NOMO-1 treated with DMSO at 0.1 percent for 48 hours (cell line): ENCODE results near the gene PGM2L1.
"Not testable (repeated sequence)": the region's sequence is repeated elsewhere in the genome, so short reads cannot be mapped to it uniquely, and the experiment has no call there.

Experiments used
- DNase-seq: peaks from one replicate; lab custom pipeline; 2025; ENCODE audit not compliant: unreplicated experiment; lab: John Stamatoyannopoulos, UW

PGM2L1 gene

DNA sequence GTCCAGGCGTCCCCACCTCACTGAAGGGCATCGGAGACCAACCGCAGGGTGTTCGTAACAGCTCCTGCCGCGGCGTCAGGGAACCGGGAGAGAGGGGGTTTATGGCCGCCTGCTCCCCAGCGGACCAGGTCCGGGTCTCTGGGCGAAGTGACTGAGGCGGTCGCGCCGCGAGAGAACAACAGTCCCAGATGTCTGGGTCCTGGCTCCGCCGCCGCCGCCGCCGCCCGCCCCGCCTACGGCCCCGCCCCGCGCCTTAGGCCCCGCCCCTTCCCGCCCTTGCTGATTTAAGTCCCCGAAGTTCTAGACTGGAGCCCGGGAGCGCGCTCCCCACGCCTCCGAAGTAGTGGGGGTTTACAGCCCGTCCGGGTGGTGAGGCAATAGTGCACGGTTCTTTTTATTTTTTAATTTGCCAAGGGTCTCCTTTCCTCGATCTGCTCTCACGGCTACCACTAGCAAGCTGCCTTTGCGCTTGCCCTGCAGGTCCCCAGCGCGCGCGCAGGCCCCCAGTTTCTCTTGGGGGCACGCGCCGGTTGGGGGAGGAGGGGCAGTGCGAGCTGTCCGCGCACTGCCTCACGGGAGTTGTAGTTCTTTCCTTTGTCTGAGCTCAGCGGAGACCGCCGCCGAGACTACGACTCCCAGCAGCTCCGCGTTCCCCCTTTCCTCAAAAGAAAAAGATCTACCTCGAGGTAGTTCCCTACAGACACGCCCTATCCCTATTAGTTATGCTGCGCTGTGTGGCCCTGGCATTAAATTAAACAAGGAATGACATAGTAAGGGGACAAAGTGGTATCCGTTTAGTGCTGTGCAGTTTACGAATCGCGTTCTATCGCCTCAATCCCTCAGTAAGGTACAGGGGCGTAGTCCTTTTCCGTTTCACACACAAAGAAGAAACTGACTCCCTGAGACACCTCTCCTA, at the start of gene PGM2L1:
TSS of gene PGM2L1 (minus strand) at position 190 of the 916 bp plus-strand sequence. CDS start 272 bp downstream, outside the sequence.
- DNase-seq: peak; percentile 98

DNA sequence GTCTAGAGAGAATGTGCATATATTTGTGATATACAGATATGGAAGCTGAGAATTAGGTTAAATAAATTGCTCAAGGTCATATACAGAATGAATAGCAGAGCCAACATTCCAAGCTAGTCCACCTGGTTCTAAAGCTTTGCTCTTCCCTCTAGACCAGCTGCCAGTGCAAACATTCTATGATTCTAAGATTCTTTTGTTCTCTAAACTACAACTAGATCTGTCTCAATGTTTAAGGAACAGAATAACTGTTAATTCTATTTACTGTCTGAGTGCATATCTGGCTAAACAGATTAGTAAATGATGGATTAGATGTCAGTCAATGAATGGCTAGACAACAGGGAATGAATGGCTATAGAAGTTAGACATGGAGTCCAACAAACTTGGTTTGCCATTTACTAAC, 49.5 kb upstream of the PGM2L1 start:
- DNase-seq: no peak

DNA sequence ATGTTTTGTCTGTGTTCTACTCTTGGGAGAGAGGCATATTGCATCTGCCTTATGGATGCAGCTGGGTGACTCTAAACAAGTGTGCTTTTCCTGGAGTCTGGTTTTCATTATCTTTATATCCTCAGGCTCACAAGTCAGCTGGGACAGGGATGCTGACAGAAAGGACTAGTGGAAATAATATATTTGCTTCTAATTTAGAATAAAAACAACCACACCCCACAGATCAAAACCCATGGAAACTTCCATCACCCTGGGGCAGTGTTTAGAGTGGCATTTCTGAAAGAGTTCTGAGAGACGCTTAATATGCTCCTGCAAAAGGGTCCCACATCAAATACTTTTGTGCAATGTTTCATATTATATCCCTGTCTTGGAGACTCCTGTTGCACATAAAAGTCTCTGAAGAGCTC, 48.3 kb upstream of the PGM2L1 start:
- DNase-seq: no peak

DNA sequence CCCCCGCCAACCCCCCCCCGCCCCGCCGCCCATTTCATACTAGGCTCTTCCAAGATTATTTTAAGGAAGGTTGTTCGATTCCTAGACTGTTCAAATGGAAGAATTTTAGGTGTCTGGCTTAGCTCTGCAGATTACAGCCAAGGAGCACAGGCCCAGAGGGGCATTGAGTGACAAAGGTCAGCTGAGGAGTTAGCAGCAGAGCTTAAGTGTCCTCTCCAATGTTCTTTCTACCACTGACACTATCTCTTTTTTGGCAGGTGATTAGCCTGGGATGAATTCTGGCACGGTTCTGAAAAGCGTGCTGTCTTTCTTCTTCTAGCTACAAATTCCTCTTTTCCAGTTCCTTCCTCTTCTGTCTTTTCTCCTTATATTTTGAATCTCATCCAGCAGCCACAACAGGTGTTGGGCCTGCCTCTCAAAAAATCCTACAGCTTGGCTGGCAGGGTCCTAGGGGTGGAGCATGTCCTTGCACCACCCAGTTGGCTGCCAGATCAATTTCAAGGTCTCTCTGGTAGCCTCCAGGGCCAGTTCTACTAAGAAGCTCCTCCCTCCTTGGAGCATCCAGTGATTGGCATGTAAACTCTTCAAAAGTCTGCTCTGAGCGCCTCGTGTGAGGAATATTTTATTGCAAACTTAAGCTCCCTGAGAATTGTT, 46.1 kb upstream of the PGM2L1 start:
- no peak for DNase-seq

DNA sequence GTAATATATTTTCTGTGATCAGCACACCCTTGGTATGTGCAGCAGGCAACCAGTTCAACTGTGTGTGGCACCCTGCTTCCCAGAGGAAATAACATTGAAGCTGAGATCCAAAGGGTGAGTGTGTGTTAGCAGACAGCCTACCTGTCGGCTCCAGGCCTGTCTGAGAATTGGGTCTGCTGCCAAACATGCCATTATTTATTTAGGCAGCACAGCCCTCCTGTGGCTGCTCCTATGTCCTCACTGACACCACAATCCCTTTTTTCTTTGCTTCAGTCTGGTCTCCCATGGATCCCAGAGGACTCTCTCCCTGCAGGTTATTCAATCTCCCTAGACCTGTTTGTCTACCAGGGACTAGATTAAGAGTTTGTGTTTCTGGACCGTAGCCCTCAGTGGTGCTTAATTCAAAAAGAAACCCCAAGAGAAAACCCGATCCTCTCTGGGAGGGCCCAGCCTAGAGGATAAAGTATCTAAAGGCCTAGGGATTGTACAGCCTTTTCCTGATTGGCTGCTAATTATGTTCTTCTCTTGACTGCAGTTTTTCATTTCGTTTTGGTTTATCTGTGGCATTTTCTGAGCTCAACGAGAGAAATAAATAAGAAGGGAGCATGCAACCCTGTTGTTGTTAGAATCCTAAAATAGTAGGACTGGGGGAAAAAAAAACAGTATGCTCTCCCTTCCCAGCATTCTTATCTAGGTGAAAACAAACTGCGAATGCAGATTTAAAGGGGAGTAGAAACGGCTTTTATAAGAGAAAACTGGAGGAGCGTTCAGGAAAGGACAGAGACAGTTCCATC, 45.0 kb upstream of the PGM2L1 start:
- DNase-seq: no peak

DNA sequence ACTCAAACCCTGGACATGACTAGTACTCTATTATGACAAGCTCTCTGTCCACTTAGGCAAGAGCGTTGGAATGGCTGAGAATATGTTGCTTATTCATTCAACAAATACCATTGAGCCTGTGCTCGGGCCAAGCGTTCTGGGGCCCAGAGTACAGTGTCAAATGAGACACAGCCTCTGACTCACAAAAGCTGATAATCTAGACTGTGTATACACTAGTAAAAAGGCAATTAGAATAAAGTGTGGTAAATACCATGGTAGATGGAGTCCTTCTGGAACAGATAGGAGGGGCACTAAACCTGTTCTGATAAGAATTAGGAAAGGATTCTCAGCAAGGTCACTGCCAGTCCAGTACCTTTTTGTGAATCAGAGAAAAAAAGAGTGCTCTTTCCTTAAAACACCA, 44.4 kb upstream of the PGM2L1 start:
- DNase-seq: no peak

DNA sequence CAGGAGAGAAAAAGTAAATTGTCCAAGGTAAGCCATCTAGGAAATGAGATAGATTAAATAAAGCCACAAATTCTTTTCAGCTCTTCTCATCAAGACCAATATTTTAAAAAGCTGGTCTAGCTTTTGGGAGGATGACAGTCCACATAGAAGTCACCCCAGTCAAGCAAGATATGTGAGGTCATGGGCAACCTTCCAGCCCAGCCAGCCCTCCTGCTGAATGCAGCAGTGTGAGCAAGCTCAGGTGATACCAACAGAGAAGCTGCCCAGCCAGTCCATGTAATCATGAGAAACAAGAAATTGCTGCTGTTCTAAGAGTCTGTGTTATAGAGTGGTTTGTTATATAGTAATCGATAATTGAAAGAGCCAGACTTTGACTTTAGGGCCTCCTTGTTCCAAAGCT, 40.4 kb upstream of the PGM2L1 start:
- DNase-seq: no peak

DNA sequence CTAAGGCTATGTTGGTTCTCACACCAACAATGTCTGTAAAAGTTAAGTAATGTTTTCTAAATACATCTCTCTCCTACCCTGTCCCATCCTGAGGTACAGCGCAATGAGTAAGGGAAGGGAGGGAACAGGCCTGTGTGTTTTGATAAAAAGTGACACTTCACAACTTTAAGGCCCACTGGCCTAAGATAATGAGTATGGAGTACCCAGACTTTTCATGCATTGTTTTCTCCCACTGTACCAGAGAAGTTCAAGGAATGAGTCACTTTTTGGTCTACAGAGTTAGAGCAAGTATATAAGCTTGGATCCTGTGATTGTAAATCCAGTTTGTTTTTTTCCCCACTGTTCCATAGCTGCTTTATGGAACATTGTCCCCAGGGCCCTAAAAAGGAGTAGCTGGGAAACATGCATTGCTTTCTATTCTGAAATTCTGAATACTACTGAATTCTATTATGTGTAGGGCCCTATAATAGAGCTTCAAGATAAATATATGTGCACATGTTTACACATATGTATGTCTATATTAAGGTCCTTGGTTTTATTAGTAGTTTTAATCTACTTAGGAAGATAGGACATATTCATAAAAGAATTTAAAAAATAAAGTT, 39.3 kb upstream of the PGM2L1 start:
- DNase-seq: no peak

DNA sequence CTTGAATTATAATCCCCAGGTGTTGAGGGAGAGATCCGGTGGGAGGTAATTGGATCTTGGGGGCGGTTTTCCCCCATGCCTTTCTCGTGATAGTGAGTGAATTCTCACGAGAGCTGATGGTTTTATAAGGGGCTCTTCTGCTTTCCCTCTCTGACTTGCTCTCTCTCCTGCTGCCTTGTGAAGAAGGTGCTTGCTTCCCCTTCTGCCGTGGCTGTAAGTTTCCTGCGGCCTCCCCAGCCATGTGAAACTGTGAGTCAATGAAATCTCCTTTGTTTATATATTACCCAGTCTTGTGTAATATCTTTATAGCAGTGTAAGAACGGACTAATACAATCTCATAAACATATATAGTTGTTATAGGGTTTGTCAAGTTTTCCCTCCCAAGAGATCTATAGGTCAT, 36.3 kb upstream of the PGM2L1 start:
- peak; percentile 83 for DNase-seq

DNA sequence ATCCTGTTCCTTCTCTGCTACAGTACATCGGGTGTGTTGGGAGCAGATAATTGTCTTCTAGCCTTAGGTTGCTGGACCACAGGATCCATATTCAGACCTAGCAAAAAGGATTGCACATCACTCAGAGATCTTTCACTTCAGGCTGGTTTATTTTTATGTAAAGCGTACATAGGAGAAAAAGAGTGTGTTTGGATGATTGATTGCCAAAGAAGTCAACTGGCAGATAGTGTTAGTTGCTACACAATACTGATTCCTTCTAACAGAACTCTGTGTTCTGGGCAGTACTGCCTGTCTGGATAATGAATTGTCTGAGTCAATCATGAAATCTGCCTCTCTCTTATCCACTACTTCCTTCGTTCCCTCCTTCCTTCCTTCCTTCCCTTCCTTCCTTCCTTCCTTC, 31.0 kb upstream of the PGM2L1 start:
- DNase-seq: no peak

DNA sequence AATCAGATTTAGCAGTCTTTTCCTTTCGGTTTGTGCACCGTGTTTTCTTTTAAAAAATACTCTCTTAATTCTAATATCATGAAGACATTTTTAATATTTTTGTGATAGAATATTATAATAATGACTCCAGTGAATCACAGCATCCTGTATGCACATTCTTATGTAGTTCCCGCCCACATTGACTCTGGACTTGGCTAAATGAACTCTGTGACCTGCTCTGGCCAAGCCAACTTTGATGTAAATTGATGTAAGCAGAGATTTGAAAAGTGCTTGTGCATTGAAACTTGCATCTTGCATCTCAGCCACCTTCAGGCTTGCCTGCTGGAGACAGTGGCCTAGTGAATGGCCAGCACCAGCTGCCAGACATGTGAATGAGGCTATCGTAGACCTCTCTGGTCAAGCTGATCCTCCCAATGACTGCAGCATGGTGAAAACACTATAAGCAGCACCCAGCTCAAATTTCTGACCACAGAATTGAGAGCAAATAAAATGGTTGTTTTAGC, 29.2 kb upstream of the PGM2L1 start:
- DNase-seq: no peak

DNA sequence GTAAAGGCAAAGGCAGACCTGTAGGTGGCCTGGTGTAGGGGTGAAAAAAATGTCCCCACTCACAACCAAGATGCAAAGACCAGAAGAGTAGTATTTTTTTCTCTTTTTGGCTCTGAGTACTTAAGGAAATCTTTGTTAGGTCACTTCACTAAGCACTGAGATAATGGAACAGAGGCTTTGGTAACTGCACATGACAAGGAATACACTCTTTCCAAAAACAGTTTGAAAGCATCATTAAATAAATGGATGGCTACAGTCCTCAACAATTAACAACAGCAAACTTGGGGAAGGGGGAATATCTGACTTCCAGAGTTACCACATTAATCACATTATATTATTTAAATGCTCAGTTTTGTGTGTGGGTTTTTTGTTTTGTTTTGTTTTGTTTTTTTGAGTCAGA, 26.9 kb upstream of the PGM2L1 start:
- DNase-seq: no peak

DNA sequence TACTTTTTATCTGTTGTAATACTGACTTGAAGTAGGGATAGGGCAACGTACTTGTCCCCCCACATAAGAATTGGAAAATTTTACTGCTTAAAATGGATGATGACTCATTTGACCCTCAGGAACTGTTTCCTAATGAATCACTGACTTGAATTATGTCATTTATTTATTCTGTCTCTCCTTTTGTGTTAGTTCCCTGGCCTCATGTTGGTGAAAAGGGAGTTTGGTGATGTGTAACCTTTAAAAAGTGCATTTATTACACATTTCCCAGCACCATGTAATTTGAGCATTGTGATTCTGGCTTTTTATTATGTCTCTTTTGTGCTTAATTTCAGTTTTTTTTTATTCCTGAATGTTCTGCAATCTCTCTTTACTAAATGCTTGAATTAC, 20.3 kb upstream of the PGM2L1 start:
- DNase-seq: no peak

DNA sequence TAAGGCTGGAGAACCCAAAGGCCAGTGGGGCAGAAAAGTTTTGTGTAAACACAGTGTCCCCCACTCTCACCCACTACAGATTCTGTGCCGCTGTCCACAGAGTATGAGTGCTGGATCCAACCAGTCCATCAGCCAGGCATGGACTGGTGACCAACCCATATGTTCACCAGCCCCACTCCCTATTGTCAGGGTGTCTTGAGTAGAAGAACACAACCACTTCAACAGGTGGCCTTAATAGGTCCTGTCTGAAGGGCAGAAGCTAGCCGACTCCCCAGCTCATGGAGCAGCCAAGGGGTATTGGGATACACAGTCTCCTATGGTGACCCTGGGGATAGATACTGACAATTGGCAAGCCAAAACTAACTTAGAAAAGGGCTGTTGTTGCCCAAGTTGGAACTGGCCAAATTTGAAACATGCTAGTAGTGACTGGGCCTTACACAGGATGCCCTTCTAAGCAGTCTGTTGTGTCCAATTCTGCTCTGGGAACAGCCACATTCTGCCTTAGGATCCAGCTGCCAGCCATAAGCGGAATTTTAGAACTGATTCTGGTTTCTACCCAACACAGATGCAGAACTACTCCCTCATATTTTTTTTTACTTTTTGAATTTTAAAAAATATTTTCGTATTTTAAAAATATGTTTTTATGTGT, 19.8 kb upstream of the PGM2L1 start:
- DNase-seq: no peak

DNA sequence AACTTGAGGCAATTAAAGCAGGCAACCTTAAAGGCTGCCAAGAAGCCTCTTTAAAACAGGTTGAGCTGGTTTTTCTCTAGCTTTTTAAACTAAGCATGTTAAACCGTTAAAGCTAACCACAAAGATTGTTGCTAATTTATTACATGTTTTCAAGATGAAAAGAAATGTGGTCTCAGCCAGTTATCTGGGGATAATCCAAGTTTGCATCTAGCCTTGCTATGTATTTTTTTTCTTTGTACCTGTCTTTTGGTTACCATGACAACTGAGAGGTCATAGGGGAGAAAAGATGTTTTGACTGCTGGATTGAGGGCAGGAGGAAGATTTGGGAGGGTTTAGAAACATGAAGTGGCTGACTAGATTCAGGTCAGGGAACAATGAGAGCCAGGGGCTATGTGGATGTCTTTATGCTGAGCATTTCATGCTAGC, 19.2 kb upstream of the PGM2L1 start:
- DNase-seq: no peak

DNA sequence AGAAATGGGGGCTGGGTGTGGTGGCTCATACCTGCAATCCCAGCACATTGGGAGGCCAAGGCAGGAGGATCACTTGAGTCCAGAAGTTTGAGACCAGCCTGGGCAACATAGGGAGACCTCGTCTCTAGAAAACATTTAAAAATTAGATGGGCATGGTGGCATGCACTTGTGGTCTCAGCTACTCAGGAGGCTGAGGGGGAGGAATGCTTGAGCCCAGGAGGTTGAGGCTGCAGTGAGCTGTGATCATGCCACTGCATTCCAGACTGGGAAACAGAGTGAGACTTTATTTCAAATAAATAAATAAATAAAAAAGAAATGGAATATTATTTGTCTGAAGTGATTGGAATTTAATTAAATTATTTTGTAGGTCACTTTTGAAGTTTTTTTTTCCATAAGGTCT, 18.7 kb upstream of the PGM2L1 start:
- DNase-seq: not testable (repeated sequence)

DNA sequence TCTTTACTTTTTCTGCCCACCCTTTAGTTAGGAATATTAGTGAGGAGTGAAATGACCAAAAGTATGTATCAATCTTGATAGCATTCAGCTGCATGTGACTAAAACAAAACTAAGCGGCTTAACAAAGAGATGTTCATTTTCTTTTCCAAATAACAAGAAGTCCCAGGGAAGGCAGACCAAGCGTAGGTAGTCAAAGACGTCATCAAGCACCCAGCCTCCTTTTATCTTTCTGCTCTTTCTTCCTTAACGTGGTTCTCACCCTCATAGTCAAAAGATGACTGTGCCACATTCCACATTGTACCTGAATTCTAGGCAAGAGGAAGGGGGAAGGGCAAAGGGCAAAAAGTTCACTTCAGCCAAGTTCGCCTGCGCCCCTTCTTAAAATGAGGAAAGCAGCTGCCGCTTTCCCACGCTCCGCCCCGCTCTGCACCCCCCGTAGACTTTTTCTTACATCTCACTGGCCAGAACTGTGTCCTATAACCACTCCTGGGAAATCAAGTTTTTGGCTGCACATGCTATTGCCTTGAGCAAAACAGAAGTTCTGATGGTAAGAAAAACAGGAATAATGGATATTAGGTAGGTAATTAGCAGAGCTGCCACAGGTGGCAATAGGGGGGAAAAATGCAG, 14.6 kb upstream of the PGM2L1 start:
- no peak for DNase-seq

DNA sequence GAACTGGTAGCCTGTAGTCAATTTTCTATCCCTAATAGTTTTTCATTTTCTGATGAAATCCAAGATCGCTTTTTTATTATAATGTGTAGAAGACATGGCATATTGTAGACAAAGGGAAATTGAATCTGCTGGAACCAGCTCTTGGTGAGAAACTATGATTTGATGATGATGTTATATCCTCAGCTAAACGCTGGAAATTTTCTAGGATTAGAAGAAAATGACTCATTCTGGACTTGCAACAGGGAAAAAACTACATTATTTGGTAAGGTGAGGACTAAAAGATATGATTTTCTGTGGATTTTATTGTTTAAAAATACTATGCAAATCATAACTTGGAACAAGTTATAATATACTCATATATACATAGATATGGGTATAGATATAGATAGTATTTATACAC, 14.1 kb upstream of the PGM2L1 start:
- no peak for DNase-seq

DNA sequence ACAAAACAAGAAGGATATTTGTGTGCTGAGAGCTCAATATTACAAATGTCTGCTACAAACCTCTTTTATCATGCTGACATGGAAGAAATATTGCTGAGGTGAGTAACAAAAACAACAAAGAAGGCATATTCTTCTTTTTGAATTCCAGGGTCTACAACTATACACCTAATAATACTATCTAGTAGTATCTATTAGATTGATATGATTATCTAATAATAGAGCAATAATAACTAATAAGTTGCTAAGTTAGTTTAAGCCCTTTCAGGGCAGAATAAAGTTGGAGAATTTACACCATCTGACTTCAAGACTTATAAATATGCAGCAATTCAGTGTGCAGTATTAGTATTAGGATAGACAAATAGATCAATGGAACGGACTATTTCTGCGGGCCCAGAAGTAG, 11.4 kb upstream of the PGM2L1 start:
- no peak for DNase-seq
